Brain microvascular endothelial cell (primary cell): ENCODE results near the gene CIROP.

ENCODE experiments used
- DNase-seq: peaks from one replicate; pipeline ENCODE4 v3.0.0-alpha.2; 2020
- H3K27ac ChIP-seq: fragments of 250-450 bp; sonication (Bioruptor Pico); 2 replicates; pipeline ENCODE4 v1.5.1; 2020; ENCODE audit warnings: mild to moderate bottlenecking, moderate library complexity
- H3K27me3 ChIP-seq: fragments of 250-450 bp; sonication (Bioruptor Pico); replicated peaks from 2 replicates; pipeline ENCODE4 v1.5.1; 2020; ENCODE audit warnings: mild to moderate bottlenecking
- H3K36me3 ChIP-seq: fragments of 250-450 bp; sonication (Bioruptor Pico); replicated peaks from 2 replicates; pipeline ENCODE4 v1.5.1; 2020; ENCODE audit warnings: mild to moderate bottlenecking
- H3K4me3 ChIP-seq: 2 replicates; pipeline ENCODE4 v1.5.1; 2011; ENCODE audit warnings: low read depth, mild to moderate bottlenecking, control low read depth, low read length, moderate library complexity
- CTCF ChIP-seq: IDR thresholded peaks from 2 replicates; pipeline ENCODE4 v1.5.1; 2011; ENCODE audit warnings: low read depth, mild to moderate bottlenecking, moderate library complexity, low read length, control low read depth, inconsistent platforms; ENCODE audit errors: missing control alignments
- in situ Hi-C: cut with HindIII; loops from 2 replicates; pipeline ENCODE4 v1.10.0; 2017; ENCODE audit warnings: low sequenced_read_pairs, low pct_ligation_motif_present

CIROP gene

GRCh38 chr14:23147676-23148075 lies 42.9 kb upstream of the CIROP start:
- no peak for TF ChIP-seq CTCF
- in situ Hi-C loops: no loop called here
- H3K27me3 ChIP-seq: peaks cover 6% of the 10 kb centered on the region
- no peak overlapping the region for H3K27ac ChIP-seq
- no peaks in the 10 kb centered on the region for H3K36me3 ChIP-seq
- DNase-seq: no peak
- no peak overlapping the region for H3K4me3 ChIP-seq

DNA sequence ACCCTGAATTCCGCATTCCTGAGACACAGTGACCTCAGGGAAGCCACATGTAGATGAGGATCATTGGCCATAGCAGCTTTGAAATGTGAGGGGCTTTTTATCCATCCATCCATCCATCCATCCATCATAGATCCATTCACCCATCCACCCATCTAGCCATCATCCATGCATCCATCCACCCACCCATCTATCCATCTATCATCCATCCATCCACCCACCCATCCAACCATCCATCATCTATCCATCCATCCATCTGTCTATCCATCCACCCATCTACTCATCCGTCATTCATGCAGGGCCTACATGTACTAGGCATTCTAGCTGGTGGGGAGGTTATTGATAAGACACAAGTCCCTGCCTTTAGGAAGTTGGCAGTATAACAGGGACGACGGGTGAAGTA lies 42.2 kb upstream of the CIROP start:
- no peak for TF ChIP-seq CTCF
- Histone ChIP-seq H3K27me3 (peaks cover 8% of the 10 kb centered on the region), H3K4me3 (no peak overlapping the region), H3K36me3 (no peaks in the 10 kb centered on the region), H3K27ac (no peak overlapping the region)
- in situ Hi-C loops: no loop called here
- no peak for DNase-seq

DNA sequence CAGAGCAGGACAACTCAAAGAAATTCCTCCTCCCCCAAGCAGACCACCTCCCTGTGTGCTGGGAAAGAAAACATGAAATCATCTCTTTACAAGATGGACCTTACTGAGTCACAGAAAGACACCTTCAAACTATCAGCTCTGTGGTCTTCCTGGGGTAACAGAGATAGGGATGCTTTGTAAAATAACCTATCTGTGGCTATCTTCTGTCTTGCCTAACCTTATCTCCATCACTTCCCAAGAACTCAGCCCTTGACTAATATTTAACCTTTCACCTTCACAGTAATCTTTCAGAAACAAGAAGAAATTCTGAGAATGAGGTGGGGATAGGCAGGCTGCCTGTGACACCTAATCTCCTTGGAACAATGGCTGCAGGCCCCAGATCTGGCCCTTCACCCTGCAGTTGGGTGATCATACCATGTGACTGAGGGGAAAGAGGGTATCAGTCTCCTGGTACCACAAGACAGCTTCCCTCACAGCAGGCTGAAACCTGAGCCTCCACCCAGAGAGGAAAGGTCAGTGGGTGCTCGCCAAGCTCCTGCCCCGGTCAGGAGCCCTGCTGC lies 41.6 kb upstream of the CIROP start:
- H3K36me3 ChIP-seq: no peaks in the 10 kb centered on the region
- no peak overlapping the region for H3K27ac ChIP-seq
- H3K4me3 ChIP-seq: no peak overlapping the region
- TF ChIP-seq CTCF: no peak
- DNase-seq: no peak
- peaks cover 8% of the 10 kb centered on the region for H3K27me3 ChIP-seq
- in situ Hi-C loops: no loop called here

GRCh38 chr14:23145794-23146350 lies 41.1 kb upstream of the CIROP start:
- no peak overlapping the region for H3K4me3 ChIP-seq
- peaks cover 6% of the 10 kb centered on the region for H3K27me3 ChIP-seq
- H3K36me3 ChIP-seq: no peaks in the 10 kb centered on the region
- in situ Hi-C loops: no loop called here
- no peak overlapping the region for H3K27ac ChIP-seq
- DNase-seq: no peak
- TF ChIP-seq CTCF: no peak

- in situ Hi-C loops: no loop called here
- Histone ChIP-seq H3K4me3 (no peak overlapping the region), H3K27me3 (peaks cover 5% of the 10 kb centered on the region), H3K36me3 (no peaks in the 10 kb centered on the region), H3K27ac (no peak overlapping the region)
- TF ChIP-seq CTCF: no peak
- DNase-seq: no peak
Measured at GRCh38 chr14:23143911-23144310, 39.1 kb upstream of the CIROP start.

GRCh38 chr14:23142826-23143225 lies 38.0 kb upstream of the CIROP start:
- Histone ChIP-seq H3K36me3 (no peaks in the 10 kb centered on the region), H3K27ac (no peak overlapping the region), H3K4me3 (no peak overlapping the region), H3K27me3 (peaks cover 5% of the 10 kb centered on the region)
- no peak for TF ChIP-seq CTCF
- in situ Hi-C loops: no loop called here
- no peak for DNase-seq
